H1 (cell line): Measurements from ENCODE around the gene IL1A. TPM values are rescaled to one million over a fixed set of nuclear protein-coding genes. Genes with fewer than 3 reads are reported as not detected.

Experiments
- CHD7 ChIP-seq: fragments of 300-600 bp; sonication (generic); IDR thresholded peaks from 2 replicates; pipeline ENCODE4 v1.7.1; 2012; ENCODE audit warnings: low read length, moderate library complexity, mild to moderate bottlenecking, inconsistent platforms; ENCODE audit not compliant: insufficient replicate concordance
- CREB1 ChIP-seq: IDR thresholded peaks from 2 replicates; pipeline ENCODE4 v1.6.1; 2012; ENCODE audit warnings: inconsistent platforms
- CTBP2 ChIP-seq: IDR thresholded peaks from 2 replicates; pipeline ENCODE4 v1.7.0; 2011; ENCODE audit warnings: borderline replicate concordance, mild to moderate bottlenecking, moderate library complexity, mixed read lengths, low read length; ENCODE audit not compliant: insufficient read depth, insufficient read length
- E2F6 ChIP-seq: IDR thresholded peaks from 2 replicates; pipeline ENCODE4 v1.6.1; 2012; ENCODE audit warnings: inconsistent platforms
- JUN ChIP-seq: IDR thresholded peaks from 2 replicates; pipeline ENCODE4 v1.6.1; 2011; ENCODE audit warnings: low read depth, mild to moderate bottlenecking, improper control_type of control experiment, low read length
- NANOG ChIP-seq: IDR thresholded peaks from 2 replicates; pipeline ENCODE4 v1.6.1; 2011; ENCODE audit warnings: low read length, low read depth, mild to moderate bottlenecking, inconsistent platforms; ENCODE audit not compliant: insufficient read depth, poor library complexity, severe bottlenecking
- POLR2A ChIP-seq, 2 experiments: IDR thresholded peaks; 1 replicate in 1 of 2; 2 replicates in 1 of 2; pipeline ENCODE4 v1.6.1; 2011; ENCODE audit warnings: low read depth in 2 of 2, low read length in 2 of 2, mild to moderate bottlenecking in 2 of 2; ENCODE audit errors: control extremely low read depth in 1 of 2
- TAF1 ChIP-seq: IDR thresholded peaks from 2 replicates; pipeline ENCODE4 v1.6.1; 2011; ENCODE audit warnings: mild to moderate bottlenecking, low read depth, low read length
- TCF12 ChIP-seq: IDR thresholded peaks from 2 replicates; pipeline ENCODE4 v1.6.1; 2011; ENCODE audit warnings: low read depth, mild to moderate bottlenecking, low read length
- polyA plus RNA-seq, 7 experiments: library from polyadenylated mRNA; depleted of rRNA in 3 of 7; stranded (reverse) in 5 of 7; unstranded in 2 of 7; fragments of >200 nt in 5 of 7; fragments of 200-250 nt in 2 of 7; gene quantifications; 1 replicate in 5 of 7; 2 replicates in 1 of 7; 4 replicates in 1 of 7; pipeline versions ENCODE4 v1.2.1 to v1.2.3, GENCODE V29; 2011 to 2013; ENCODE audit warnings: missing spikeins in 2 of 7, mixed read lengths in 2 of 7
- total RNA-seq: library from RNA; stranded (reverse); fragmentation: NEBNext Ultra II Directional; extraction: Animal tissue kit (Norgen Biotek cat#: 25700); gene quantifications from 2 replicates; pipeline ENCODE4 v1.2.1, GENCODE V29; 2021

Gene IL1A
- total and polyA plus RNA-seq, 2 of the 8 experiments (the other 6 are each of a cell fraction or from before 2014, with no cell fraction given), result 0.32 to 0.74 TPM

GRCh38 chr2:112752667-112753066, 31.6 kb downstream of the IL1A start (continued):
- TF ChIP-seq CHD7 (no peak), CREB1 (no peak), TAF1 (no peak), E2F6 (no peak), JUN (no peak), TCF12 (no peak), NANOG (no peak), CTBP2 (no peak), POLR2A (IDR thresholded peaks at IDR 0.05; ENCODE audit: control extremely low read depth in 1 of 2, low read depth in 2 of 2, low read length in 2 of 2) (no peak)
- TF ChIP-seq, all 59 proteins: peak for 0
